Fibroblast of gingiva (primary cell): ENCODE data around the gene SARS2.
A peak's percentile ranks its signal among the peaks of the same experiment; 100 is the strongest.
"Not testable (repeated sequence)": the region's sequence is repeated elsewhere in the genome, so short reads cannot be mapped to it uniquely, and the experiment has no call there.

Experiments
- DNase-seq: peaks from one replicate; pipeline ENCODE4 v3.0.0-alpha.2; 2011; ENCODE audit warnings: low read depth

Gene SARS2

DNA sequence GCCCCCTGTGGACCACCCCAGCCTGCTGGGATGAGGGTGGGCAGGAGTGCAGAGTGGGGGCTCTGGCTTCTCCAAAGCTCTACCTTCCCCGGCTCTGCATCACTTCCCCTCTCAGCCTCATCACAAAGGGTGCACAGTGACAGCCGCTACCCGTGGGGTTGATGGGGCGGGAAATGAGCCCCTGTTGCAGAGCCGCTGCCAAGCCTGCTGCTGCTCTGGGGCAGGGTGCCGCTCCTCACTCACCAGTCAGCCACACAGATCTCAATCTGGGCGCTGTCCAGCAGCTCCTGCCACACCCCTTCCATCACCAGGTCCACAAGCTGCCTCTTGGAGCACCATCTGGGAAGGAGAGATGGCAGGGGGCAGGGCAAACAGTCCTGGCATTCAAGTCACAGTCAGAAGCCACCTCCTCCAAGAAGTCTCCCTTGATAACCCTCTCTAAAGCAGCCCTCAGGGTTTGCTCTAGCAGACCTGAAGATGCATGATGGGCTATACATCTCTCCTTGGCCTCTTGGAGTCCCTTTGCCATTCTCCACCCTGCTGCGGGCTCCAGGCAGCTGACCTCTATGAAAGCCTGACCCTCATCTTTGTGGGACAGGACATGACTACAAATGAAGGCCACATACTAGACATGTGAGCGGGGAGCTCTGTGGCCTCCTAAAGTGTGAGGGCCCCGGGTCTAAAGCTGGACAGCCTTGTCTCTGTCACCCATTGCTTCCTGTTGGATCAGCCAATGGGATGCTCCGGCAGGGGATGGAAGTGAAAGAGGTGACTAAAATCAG, 15.9 kb upstream of the SARS2 start:
- no peak for DNase-seq

DNA sequence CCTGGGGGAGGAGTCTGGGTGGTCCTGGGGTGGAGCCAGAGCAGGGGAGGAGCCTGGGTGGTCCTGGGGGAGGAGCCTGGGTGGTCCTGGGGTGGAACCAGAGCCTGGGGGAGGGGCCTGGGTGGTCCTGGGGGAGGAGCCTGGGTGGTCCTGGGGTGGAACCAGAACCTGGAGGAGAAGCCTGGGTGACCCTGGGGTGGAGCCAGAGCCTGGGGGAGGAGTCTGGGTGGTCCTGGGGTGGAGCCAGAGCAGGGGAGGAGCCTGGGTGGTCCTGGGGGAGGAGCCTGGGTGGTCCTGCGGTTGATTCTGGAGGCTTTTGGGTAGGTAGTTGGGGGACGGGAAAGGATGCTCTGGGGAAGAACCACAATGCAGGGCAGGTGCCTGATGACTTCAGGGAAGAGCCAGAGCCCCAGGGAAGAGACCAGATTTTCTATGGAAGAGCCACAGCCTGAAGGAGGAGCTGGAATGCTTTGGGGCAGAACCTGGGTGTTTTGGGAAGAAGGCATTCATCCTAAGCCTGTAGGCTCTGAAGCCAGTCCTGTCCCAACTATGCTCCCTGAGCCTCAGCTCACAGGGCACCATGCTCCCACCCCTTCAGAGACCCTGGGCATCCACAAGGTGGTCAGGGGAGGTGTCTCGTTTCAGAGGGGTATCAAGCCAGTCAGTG, 15.1 kb upstream of the SARS2 start:
- no peak for DNase-seq

DNA sequence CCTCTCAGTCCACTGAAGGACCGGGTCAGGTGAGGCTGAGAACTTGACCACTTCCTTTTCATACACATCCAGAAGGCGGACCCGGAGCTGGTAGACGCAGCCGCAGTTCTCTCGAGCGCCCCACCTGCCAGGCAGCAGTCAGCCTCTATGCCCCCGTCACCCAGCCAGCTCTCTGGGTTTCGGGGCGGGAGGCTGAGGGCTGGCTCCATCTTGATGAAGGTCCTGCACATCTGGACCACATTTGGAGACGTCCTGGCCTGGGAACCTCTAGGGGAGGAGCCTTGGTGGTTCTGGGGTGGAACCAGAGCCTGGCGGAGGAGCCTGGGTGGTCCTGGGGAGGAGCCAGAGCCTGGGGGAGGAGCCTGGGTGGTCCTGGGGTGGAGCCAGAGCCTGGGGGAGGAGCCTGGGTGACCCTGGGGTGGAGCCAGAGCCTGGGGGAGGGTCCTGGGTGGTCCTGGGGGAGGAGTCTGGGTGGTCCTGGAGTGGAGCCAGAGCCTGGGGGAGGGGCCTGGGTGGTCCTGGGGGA, 14.5 kb upstream of the SARS2 start:
- DNase-seq: no peak

DNA sequence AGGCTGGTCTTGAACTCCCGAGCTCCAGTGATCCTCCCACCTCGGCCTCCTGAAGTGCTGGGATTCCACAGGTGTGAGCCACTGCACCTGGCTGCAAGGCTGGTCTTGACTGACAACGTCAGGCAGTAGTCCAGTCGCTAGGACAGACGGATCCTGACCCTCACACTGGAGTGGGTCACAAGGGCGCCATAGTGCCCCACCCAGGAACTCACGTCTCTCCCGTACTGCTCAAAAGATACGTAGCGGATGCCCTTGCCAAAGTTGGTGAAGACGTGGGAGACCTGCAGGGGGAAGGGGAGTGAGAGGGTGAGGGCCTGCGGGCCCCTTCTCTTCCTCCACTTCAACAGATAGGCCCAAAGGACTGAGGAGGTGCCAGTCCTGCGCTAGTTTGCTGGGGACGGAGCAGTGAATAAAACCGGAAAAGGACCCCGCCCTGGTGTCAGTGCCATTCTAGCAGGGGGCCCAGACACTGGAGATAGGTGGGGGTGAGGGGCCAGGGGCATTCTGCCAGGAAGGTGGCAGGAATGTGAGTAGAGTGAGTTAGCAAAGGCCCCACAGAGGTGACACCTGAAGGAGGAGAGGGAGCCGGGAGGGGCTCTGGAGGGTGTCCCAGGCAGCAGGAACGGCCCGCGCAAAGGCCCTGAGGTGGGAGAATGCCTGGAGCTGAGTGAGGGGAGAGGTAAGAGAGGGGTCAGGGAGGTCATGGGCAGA, 12.1 kb upstream of the SARS2 start:
- no peak for DNase-seq

DNA sequence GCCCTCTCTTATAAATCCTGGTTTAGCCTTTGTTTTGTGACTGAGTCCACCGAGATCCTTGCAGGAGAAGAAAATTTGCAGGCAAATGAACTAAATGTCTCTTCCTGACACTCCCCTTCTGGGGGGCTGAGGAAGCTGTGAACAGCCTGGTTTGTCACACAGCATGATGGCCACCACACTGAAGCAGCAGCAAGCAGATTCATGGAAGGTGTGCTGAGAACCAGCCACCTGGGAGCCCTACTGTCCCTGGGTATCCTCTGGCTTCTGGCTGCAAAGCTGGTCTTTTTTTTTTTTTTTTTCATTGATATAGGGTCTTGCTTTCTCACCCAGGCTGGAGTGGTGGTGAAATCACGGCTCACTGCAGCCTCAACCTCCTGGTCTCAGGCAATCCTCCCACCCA, 11.4 kb upstream of the SARS2 start:
- no peak for DNase-seq

DNA sequence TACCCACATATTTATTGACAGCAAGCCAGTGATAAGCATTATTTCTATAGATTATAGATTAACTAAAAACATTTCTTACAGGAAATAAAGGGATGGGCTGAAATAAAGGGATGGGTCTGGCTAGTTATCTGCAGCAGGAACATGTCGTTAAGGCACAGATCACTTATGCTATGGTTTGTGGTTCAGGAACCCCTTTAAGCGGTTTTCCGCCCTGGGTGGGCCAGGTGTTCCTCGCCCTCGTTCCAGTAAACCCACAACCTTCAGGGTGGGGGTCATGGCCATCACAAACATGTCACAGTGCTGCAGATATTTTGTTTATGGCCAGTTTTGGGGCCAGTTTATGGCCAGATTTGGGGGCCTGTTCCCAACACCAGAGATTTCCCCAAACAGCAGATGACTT, 10.9 kb upstream of the SARS2 start:
- not testable (repeated sequence) for DNase-seq

DNA sequence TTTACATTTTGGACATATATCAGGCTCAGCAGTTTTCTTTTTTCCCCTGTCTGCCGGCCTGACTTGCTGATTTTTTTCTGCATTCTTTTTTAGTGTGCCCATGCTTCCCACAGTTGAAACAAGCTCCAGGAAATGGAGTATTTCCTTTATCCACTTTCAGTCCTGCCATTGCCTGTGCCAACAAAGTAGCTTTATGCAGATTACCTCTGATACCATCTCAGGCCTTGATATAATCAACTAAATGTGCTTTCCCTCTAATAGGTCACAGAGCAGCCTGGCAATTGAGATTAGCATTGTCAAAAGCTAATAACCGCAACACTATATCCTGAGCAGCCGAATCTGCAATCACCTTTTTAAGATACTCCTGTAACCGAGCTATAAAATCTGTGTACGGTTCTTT, 9.4 kb upstream of the SARS2 start:
- no peak for DNase-seq

DNA sequence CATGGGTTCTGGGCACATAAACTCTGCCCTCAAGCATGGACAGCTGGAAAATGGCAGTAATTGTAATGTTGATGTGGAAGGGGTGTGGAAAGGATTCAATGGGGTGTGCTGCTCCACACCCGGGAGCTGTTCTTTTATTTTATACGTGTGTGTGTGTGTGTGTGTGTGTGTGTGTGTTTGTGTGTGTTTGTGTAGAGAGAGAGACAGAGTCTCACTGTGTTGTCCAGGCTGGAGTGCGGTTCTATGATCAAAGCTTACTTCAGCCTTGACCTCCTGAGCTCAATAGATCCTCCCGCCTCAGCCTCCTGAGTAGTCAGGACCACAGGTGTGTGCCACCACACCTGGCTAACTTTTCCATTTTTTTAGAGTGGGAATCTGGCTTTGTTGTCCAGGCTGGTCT, 3.0 kb upstream of the SARS2 start:
- DNase-seq: no peak

DNA sequence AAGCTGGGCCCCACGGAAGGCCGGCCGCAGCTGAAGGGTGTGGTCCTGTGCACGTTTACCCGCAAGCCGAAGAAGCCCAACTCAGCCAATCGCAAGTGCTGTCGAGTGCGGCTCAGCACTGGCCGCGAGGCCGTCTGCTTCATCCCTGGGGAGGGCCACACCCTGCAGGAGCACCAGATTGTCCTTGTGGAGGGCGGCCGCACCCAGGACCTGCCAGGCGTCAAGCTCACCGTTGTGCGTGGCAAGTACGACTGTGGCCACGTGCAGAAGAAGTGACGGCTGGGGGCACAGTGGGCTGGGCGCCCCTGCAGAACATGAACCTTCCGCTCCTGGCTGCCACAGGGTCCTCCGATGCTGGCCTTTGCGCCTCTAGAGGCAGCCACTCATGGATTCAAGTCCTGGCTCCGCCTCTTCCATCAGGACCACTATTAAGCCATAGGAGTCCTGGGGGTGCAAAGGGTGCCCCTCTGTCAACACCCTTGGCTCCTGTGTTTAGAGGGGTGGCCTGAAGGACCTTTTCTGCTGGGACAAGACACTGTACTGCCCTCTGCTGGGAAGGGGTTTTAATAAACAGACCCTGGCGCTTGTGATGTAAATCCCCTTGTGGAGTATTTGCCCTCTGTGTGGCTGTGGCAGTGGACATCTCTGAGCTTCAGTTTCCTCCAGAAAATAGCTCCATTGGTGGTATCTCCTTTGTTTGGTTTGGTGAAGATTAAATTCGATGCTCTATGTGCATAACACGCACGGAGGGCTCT, 2.0 kb upstream of the SARS2 start:
- peak; percentile 33 for DNase-seq

DNA sequence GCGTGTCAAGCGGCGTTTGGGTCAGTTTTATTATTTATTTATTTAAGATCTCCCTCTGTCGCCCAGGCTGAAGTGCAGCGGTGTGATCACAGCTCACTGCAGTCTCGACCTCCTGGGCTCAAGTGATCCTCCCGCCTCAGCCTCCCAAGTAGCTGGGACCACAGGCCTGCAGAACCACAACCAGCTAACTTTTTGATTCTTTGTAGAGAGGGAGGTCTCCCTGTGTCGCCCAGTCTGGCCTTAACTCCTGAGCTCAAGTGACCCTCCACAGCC, 894 bp upstream of the SARS2 start:
- no peak for DNase-seq

DNA sequence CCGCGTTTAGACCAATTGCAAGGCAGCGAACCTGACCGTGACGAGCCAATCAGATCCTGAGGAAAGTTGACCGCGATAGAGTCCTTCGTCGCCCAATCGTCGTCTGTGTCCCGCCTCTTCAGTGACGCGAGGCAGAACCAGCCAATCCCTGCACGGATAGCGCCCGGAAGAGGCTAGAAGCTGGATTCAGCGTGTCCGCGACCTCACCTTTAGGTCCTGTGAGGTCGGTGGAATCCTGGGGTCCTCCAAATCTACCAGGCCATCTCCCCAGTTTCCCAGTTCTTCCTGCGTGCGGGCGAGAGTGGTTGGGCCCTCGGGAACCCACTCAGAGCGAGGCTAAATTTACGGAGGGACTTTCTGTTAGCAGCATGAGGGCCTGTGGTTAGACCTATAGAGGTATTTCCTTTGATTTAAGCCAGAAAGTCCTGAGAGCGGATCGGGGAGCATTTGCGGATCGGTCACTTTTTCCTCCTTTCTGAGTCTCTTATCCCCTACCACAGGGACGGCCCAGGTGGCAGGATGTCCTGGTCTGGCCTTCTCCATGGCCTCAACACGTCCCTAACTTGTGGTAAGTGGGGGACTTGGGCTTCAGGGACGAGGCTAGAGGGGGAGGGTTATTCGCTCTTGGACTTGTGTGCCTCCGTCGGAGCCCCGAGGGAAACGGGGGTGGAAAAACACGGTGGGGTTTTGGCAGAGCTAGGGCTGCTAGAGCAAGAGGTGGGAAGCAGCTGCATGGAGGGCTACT, 385 bp upstream of the SARS2 start, which contains the start of gene MRPS12:
Gene MRPS12, plus strand, starts transcription at position 169 of the 745 bp plus-strand sequence. Its CDS starts 351 bp downstream, at position 520.
- DNase-seq: peak; percentile 98

DNA sequence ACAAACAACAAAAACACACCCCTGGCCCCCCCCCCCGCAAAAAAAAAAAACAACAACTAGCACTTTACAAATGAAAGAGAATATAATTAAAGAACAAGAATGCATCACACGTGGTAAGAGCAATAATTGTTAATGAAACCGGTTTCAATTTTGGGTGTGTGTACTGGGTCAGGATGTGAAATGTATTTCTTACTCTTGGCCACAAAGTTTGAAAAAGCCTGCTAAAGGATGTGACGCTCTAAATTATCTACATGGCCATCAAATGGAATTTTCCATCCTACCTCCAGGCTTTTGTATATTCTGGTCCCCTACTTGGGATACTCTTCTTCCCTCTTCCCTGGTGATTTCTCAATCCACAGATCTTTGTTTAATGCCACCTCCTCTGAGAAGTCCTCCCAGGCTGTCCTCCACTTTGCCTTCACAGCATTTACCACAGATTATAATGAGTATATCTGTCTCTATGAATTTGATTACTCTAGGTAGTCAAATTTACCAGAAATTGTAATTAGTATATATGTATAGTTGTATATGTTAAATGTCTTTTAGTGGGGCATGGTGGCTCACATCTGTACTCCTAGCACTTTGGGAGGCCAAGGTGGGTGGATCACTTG, 2.1 kb downstream of the SARS2 start:
- no peak for DNase-seq

DNA sequence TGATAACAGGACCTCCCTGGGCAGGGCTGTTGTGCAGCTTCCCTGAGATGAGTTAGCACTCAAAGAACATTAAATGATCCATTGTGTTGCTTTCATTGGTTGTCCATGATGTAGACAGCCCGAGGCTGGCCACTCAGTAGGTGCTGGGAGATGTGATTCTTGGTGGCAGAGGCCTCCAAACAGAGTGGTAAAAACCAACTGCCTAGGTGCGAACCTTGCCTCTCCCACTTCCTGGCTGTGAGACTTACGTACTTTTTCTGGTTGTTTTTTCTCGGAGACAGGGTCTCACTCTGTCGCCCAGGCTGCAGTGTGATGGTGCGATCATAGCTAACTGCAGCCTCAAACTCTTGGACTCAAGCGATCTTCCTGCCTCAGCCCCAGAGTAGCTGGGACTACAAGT, 6.2 kb downstream of the SARS2 start:
- no peak for DNase-seq

DNA sequence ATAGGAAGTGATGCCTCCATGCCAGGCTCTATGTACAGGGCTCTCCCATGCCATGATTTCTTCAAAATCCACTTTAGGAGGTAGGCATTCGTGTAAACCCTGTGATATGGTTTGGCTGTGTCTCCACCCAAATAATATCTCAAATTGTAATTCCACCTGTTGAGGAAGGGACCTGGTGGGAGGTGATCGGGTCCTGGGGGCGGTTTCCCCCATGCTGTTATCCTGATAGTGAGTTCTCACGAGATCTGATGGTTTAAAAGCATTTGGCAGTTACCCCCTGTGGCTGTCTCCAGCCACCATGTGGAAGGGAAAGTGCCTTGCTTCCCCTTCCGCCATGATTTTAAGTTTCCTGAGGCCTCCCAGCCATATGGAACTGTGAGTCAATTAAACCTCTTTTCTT, 8.1 kb downstream of the SARS2 start:
- no peak for DNase-seq

DNA sequence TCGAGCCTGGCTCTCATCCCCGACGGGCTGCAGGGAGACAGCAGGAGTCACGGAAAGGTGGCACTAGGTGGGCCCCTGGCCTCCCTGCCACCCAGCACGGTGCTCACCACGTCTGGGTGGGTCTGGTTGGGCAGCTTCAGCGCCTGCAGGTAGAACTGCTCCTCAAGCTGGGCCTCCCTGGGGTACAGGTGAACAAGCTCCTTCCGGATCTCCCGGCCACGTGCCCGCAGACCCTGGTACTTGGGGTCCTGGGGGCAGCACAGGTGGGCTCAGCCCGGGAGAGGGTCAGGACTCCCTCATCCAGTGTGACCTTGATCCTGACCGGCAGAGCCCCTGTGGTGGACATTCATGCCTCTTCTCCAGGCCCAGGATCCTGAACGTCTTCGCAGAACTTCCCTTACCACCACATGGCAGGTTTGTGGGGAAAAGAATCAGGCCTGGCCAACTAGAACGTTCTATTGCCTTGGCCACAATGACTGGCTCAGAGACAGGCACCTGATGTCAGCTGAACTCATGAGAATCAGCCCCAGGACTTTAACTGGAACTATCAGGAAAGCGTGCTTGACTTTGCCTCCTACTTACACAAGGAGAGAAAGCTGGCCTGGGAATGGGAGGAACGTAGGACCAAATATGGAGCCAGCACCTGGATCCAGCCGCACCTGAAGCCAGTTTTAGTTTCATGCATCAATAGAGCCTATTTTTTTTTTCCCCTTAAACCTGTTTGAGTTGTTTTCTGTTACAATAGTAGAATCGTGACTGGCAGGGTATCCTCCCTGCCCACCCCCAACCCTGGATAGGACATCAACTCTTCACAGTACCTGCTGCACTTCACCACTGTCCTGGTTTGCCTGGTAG, 8.9 kb downstream of the SARS2 start:
- DNase-seq: no peak

DNA sequence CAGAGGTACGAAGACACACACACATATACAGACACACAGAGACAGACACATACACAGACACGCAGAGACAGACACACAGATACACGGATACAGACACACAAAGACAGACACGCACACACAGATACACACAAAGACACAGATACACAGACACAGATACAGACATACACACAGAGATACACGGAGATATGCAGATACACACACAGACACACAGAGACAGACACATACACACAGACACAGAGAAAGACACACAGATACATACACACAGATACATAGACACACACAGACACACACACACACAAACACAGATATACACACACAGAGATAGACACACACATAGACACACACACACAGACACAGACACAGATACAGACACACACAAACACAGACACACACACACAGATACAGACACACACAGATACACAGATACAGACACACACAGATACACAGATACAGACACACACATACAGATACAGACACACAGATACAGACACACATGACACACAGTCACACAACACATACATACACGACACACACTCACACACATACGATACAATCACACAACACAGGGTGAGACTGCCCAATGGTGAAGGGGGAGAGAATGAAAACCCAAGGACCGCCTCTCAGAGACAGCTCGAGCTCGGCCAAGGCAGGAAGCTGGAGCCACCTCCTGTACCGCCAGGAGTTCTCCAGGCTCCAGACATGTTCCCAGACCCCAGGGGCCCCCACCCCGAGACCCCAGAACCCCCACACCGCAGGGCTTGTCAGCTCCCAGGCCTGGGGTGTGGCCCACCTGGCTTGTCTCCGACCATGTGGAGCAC, 9.8 kb downstream of the SARS2 start:
- no peak for DNase-seq

DNA sequence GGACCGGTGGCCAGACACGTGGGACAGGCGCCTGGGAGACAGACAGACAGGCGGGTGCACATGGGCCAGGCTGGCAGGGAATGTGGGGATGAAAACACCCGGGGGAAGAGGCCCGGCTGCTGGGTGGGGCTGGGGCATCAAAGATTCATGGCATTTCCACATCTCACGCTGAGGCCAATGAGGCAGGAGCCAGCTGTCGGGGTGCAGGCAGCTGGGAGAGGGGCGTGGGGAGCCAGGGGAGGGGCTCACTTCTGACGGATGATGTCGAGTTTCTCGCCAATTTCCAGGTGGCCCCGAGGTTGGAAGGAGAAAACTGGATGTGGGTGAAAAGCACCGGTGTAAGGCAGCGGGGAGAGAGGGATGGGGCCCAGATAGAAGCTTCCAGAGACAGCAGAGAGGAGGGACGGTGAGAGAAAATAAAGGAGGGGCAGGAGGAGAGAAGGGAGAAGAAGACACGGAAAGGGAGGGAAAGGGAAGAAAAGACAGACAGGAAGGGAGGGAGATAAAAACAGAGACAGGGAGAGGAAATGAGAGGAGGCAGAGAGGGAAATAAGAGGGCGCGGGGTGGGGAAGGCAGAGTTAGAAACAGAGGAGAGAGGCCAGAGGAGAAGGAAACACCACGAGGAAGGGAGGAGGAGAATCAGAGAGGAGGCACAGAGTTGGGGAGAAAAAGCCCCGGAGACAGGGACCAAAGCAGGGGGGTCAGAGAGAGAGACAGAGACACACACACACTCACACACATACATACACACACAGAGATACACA, 10.5 kb downstream of the SARS2 start:
- DNase-seq: no peak

DNA sequence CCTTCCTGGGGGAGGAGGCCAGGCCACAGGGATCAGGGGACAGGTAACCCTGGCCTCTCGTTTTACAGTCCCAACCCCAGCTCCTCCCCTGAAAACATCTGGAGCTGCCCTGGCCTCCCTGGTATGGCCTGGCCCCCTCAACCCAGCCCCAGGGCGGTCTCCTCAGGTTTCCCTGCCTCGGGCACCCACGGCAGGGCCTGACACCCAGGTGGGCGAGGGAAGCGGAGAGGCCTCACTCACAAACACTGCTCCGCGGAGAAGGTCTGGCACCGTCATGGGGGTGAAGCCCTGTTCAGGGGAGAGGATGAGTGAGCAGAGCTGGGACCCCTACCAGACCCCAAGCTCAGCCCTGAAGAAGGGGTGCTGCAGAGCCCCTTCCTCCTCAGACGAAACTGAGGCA, 12.0 kb downstream of the SARS2 start:
- DNase-seq: no peak
